ENCODE data around the gene ADAP2. TPM values are rescaled to one million over a fixed set of nuclear protein-coding genes. Genes with fewer than 3 reads are reported as not detected.

ADAP2 gene
- total RNA-seq: 1 to 10 TPM; 1.8 TPM
- 2.6 TPM for polyA plus RNA-seq (2013, experiment 1 of 2)
- polyA plus RNA-seq (2013, experiment 2 of 2): 1.5 TPM
- long read RNA-seq, experiment 1, partial matches to known transcripts: 0 of 1 reads
- long read RNA-seq, experiment 1, other reads (novel, unspliced or antisense): 1 of 1 reads
- long read RNA-seq, experiment 2, partial matches to known transcripts: 0 of 1 reads
- long read RNA-seq, experiment 2, other reads (novel, unspliced or antisense): 0 of 1 reads
- long read RNA-seq, experiment 3, partial matches to known transcripts: 2 of 8 reads
- long read RNA-seq, experiment 3, other reads (novel, unspliced or antisense): 2 of 8 reads
- long read RNA-seq, experiment 4: 0 reads

- H3K36me3 Mint-ChIP-seq (ENCODE audit: low read depth): no peaks in the 10 kb centered on the region
- H3K27me3 Mint-ChIP-seq (ENCODE audit: insufficient read depth): peaks cover 62% of the 10 kb centered on the region
- H3K9me3 Mint-ChIP-seq: no peaks in the 10 kb centered on the region
- Histone ChIP-seq H3K4me3 (ENCODE audit: low read length) (peak within 1 kb of the TSS; percentile 66), H3K36me3 (ENCODE audit: control insufficient read depth, insufficient read depth, low read length) (no peaks in the 10 kb centered on the region), H3K9ac (ENCODE audit: extremely low read depth, low read length, poor library complexity, severe bottlenecking) (no peak within 1 kb of the TSS), H3K27ac (ENCODE audit: low read depth, low read length) (no peak within 1 kb of the TSS), H3K27me3 (ENCODE audit: control insufficient read depth, insufficient read depth, low read length, poor library complexity, severe bottlenecking) (peaks cover 53% of the 10 kb centered on the region), H3K4me1 (ENCODE audit: control insufficient read depth, insufficient read depth, low read length) (peaks cover 3% of the 10 kb centered on the region), H3K9me3 (ENCODE audit: control insufficient read depth, low read length) (no peaks in the 10 kb centered on the region)
- TF ChIP-seq CTCF (conservative IDR thresholded peaks at IDR 0.05): no peak
- peak; percentile 88 for DNase-seq
- H3K4me3 Mint-ChIP-seq: peak within 1 kb of the TSS; percentile 53
- no peak within 1 kb of the TSS for H3K27ac Mint-ChIP-seq
- WGBS, 2 experiments (ENCODE audit: insufficient coverage in 1 of 2, insufficient read length in 1 of 2): 5 to 28% methylated on average over 8 to 60 of the region's 60 CpGs
- H3K4me1 Mint-ChIP-seq: peaks cover 13% of the 10 kb centered on the region
Measured at GRCh38 chr17:30921544-30922196, at the start of gene ADAP2. TSS of gene ADAP2 (plus strand) at chr17:30921945. CDS start at chr17:30922015, 70 bp downstream.

- Histone ChIP-seq H3K27me3 (ENCODE audit: control insufficient read depth, insufficient read depth, low read length, poor library complexity, severe bottlenecking) (no peaks in the 10 kb centered on the region), H3K9ac (ENCODE audit: extremely low read depth, low read length, poor library complexity, severe bottlenecking) (no peak overlapping the region), H3K4me3 (ENCODE audit: low read length) (no peak overlapping the region), H3K36me3 (ENCODE audit: control insufficient read depth, insufficient read depth, low read length) (peaks cover 49% of the 10 kb centered on the region), H3K4me1 (ENCODE audit: control insufficient read depth, insufficient read depth, low read length) (no peaks in the 10 kb centered on the region), H3K9me3 (ENCODE audit: control insufficient read depth, low read length) (no peaks in the 10 kb centered on the region), H3K27ac (ENCODE audit: low read depth, low read length) (no peak overlapping the region)
- H3K27ac Mint-ChIP-seq: no peak overlapping the region
- no peak overlapping the region for H3K4me3 Mint-ChIP-seq
- H3K36me3 Mint-ChIP-seq (ENCODE audit: low read depth): peaks cover 34% of the 10 kb centered on the region
- no peak for DNase-seq
- no peaks in the 10 kb centered on the region for H3K27me3 Mint-ChIP-seq (ENCODE audit: insufficient read depth)
- no peaks in the 10 kb centered on the region for H3K4me1 Mint-ChIP-seq
- H3K9me3 Mint-ChIP-seq: no peaks in the 10 kb centered on the region
- TF ChIP-seq CTCF (conservative IDR thresholded peaks at IDR 0.05): no peak
- WGBS, 2 experiments (ENCODE audit: insufficient coverage in 1 of 2, insufficient read length in 1 of 2): 91 to 100% methylated on average over 1 to 5 of the region's 5 CpGs
Measured at GRCh38 chr17:30886187-30886586, 35.6 kb upstream of the ADAP2 start.

GRCh38 chr17:30894236-30894635 is 27.5 kb upstream of the ADAP2 start:
- peaks cover 75% of the 10 kb centered on the region for H3K36me3 ChIP-seq (ENCODE audit: control insufficient read depth, insufficient read depth, low read length)
- Mint-ChIP-seq H3K4me1 (no peaks in the 10 kb centered on the region), H3K4me3 (no peak overlapping the region), H3K9me3 (no peaks in the 10 kb centered on the region), H3K27me3 (ENCODE audit: insufficient read depth) (no peaks in the 10 kb centered on the region), H3K36me3 (ENCODE audit: low read depth) (peaks cover 39% of the 10 kb centered on the region), H3K27ac (no peak overlapping the region)
- no peak for DNase-seq
- H3K4me1 ChIP-seq (ENCODE audit: control insufficient read depth, insufficient read depth, low read length): no peaks in the 10 kb centered on the region
- no peaks in the 10 kb centered on the region for H3K9me3 ChIP-seq (ENCODE audit: control insufficient read depth, low read length)
- TF ChIP-seq CTCF (conservative IDR thresholded peaks at IDR 0.05): no peak
- H3K27me3 ChIP-seq (ENCODE audit: control insufficient read depth, insufficient read depth, low read length, poor library complexity, severe bottlenecking): no peaks in the 10 kb centered on the region
- no peak overlapping the region for H3K4me3 ChIP-seq (ENCODE audit: low read length)
- no peak overlapping the region for H3K27ac ChIP-seq (ENCODE audit: low read depth, low read length)
- 96 to 100% methylated on average over 1 to 3 of the region's 3 CpGs for WGBS, 2 experiments (ENCODE audit: insufficient coverage in 1 of 2, insufficient read length in 1 of 2)
- H3K9ac ChIP-seq (ENCODE audit: extremely low read depth, low read length, poor library complexity, severe bottlenecking): no peak overlapping the region
